DLD1 (cell line): ENCODE measurements around the gene ANKRD13A.

Source experiments
- in situ Hi-C: cut with HindIII; loops from 2 replicates; pipeline ENCODE4 v1.10.0; 2017; ENCODE audit warnings: low sequenced_read_pairs

The ANKRD13A gene

GRCh38 chr12:109998904-109999648, at the start of gene ANKRD13A:
Gene ANKRD13A, plus strand, starts transcription at chr12:109999430. Its CDS starts 259 bp downstream, at chr12:109999689.
- in situ Hi-C loops: no loop called here

GRCh38 chr12:109950625-109951024, 48.6 kb upstream of the ANKRD13A start:
- in situ Hi-C loops: no loop called here

GRCh38 chr12:109951136-109951535, 48.1 kb upstream of the ANKRD13A start:
- in situ Hi-C loops: no loop called here

DNA sequence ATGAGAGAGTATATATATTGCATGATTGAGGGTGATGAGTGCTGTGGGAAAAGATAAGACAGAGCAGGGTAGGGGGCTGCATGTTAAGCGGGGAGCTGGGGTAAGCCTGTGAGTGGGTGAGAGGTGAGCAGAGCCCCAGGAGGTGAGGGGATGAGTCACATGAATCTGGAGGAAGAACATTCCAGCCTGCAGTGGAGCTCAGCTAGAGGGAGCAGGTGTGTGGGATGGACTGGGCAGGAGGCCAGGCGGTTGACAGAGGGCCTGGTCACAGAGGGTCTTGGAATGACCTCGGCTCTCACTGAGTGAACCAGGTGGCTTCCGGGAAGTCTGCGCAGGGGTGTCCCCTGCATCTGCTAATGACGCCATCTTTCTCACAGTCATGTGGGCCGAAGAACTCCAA, 47.5 kb upstream of the ANKRD13A start:
- in situ Hi-C loops: no loop called here

DNA sequence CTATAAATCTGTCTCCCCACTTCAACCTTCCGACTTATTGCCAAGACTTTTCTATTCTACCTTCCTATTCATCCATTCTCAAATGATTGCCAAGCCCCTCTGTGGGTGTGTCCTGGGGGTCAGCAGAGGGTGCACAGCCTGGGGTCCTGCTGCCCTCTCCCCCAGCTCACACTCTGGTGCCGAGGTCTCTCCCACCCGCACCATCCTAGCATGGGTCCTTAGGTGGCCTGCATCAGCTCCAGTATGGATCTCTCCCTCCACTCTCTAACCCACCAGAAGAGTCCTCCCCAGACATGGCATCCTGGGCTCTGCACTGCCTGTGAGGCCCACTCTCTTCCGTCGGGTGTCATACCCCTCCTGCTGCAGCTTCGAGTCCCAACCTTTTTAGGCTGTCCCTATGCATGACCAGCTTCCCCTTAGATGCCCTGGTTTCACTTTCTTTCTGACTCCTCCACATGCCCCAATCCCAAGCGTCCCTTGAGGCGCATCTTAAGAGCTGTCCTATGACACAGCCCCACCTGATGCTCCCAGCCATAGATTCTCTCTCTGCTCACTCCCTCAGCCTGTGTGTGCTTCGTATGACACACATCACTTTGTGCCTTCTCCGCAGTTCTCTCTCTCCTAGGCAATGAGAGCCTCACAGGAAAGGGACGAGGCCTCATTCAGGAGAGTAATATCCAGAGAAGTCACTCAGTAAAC, 46.9 kb upstream of the ANKRD13A start:
- in situ Hi-C loops: no loop called here

GRCh38 chr12:109952873-109953272, 46.4 kb upstream of the ANKRD13A start:
- in situ Hi-C loops: no loop called here

- in situ Hi-C loops: no loop called here
Observed at GRCh38 chr12:109953656-109954055, 45.6 kb upstream of the ANKRD13A start.

DNA sequence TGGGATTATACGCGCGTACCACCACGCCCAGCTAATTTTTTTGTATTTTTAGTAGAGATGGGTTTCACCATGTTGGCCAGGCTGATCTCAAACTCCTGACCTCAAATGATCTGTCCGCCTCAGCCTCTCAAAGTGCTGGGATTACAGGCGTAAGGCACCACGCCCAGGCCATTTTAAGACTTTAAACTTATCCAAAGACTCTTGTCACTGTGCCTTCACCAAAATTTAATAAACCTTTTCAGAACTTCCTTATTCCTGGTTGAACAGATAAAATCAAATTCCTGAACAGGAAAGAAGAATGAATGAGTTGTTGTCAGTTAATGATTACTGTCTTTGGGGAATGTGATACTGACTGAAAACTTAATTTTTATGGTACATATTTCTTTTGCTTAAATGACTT, 40.9 kb upstream of the ANKRD13A start:
- in situ Hi-C loops: no loop called here

GRCh38 chr12:109959411-109960093, 39.7 kb upstream of the ANKRD13A start:
- in situ Hi-C loops: loop anchor here (5.0 to 10.0 kb wide), 2 partner anchors 73 to 145 kb away; no protein-coding TSS in a partner anchor

GRCh38 chr12:109961201-109961600, 38.0 kb upstream of the ANKRD13A start:
- in situ Hi-C loops: loop anchor here (5.0 to 10.0 kb wide), 2 partner anchors 71 to 146 kb away; no protein-coding TSS in a partner anchor

DNA sequence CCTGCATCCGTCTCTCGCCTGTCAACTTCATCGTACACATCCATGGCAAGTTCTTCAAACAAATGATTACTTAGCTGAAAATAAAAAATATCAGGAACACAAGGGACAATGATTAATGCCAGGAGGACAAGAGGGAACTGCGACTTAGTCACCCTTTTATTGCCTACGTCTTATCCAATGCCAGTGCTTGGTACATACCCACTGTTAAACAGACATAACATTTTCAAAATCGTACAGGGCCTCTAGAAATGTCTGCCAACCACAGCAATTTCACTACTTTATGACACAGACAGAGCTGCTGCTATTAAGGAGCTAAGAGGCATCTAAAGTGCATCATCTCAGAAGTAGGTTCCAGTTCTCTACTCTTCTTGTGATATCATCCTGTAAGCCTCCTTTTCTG, 37.6 kb upstream of the ANKRD13A start:
- in situ Hi-C loops: loop anchor here (5.0 to 10.0 kb wide), 2 partner anchors 71 to 147 kb away; no protein-coding TSS in a partner anchor

DNA sequence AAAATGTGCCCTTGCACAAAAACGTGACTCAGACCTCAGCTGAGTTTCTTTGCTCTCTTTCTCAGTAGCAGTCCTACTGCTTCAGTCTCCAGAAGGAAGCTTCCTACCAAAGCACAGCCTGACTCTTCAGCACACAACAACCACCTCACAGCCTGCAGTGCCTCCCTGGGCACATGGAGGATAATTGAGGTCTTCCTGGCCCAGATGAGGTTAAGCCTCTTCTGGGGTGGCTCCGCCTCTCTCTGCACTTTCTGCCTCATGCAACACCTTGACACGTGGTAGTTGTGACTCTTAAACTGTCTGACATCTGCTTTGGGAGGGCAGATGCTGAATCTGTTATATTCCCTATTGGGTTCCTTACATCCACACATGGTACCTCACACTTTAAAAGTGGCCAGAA, 36.8 kb upstream of the ANKRD13A start:
- in situ Hi-C loops: loop anchor here (5.0 to 10.0 kb wide), 2 partner anchors 70 to 148 kb away; no protein-coding TSS in a partner anchor

GRCh38 chr12:109963330-109963729, 35.9 kb upstream of the ANKRD13A start:
- in situ Hi-C loops: loop anchor here (5.0 to 10.0 kb wide), 2 partner anchors 69 to 149 kb away; no protein-coding TSS in a partner anchor

DNA sequence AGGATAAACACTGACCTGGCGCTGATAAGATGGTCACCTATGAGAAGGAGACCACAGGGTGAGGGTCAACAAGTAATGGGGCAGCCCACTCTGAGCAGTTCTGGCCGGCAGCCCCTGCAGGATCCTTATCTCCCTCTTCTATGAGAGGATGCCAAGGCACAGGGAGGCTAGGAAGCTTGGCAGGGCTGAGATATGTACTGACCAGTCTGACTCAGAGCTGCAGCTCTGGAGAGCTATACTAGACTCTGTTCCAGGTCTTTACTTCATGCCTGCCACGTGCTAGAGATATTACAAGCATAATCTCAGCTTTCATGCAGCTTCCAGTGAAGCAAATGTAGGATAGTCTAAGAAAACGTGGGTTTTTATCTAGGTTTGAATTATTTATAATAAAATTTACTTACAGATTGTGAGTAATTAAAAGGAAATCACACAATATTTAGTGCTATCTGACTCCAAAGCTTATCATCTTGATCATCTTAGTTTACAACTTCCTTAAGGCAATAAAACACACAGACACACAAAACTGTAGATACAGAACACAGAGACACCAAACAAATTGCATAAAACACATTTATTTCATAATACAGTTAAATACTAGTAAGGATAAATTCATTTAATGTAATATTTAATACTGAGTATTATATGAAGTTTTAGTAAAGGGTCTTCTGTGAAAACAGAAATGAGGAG, 35.3 kb upstream of the ANKRD13A start:
- in situ Hi-C loops: loop anchor here (5.0 to 10.0 kb wide), 2 partner anchors 68 to 149 kb away; no protein-coding TSS in a partner anchor

DNA sequence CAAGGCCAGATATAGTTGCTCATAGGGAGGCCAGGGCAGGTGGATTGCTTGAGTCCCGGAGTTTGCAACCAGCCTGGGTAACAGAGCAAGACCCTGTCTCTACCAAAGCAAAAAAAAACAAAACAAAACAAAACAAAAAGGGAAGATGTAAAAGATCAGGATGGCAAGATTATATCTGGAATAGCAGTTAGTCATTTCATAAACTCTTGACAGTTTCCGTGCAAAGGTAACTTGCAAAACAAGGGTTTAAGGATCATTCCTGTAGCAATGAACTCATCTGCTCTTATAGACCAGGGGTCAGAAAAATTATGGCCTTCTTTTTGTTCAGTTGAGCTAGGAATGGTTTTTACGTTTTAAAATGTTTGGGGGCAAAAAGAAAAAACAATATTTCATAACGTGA, 32.7 kb upstream of the ANKRD13A start:
- in situ Hi-C loops: loop anchor here (10.0 kb wide), 1 partner anchor 152 kb away; no protein-coding TSS in a partner anchor

- in situ Hi-C loops: loop anchor here (10.0 kb wide), 1 partner anchor 153 kb away; no protein-coding TSS in a partner anchor
Observed at GRCh38 chr12:109967383-109968031, 31.7 kb upstream of the ANKRD13A start.

- in situ Hi-C loops: loop anchor here (10.0 kb wide), 1 partner anchor 153 kb away; no protein-coding TSS in a partner anchor
Observed at GRCh38 chr12:109968032-109968420, 31.2 kb upstream of the ANKRD13A start.

GRCh38 chr12:109968801-109969200, 30.4 kb upstream of the ANKRD13A start:
- in situ Hi-C loops: loop anchor here (10.0 kb wide), 1 partner anchor 154 kb away; no protein-coding TSS in a partner anchor

DNA sequence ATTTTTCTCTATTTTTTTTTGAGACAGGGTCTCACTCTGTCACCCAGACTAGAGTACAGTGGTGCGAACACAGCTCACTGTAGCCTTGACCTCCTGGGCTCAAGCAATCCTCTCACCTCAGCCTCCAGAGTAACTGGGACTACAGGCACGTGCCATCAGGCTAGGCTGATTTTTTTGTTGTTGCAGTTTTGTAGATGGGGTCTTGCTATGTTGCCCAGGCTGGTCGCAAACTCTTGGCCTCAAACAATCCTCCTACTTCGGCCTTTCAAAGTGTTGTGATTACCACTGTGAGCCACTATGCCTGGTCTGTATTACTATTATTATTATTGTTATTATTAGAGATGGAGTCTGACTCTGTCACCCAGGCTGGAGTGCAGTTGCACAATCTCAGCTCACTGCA, 26.4 kb upstream of the ANKRD13A start:
- in situ Hi-C loops: no loop called here

GRCh38 chr12:109981311-109981710, 17.9 kb upstream of the ANKRD13A start:
- in situ Hi-C loops: no loop called here
